Spinal cord (tissue), 10 donors: ENCODE results near the gene MARVELD3. TPM values are rescaled to one million over a fixed set of nuclear protein-coding genes. Genes with fewer than 3 reads are reported as not detected.
"Not testable (repeated sequence)": the region's sequence is repeated elsewhere in the genome, so short reads cannot be mapped to it uniquely, and the experiment has no call there.

Source experiments
- DNase-seq, 6 donors: peaks; one replicate each; pipeline versions ENCODE4 v3.0.0 to v3.0.0-alpha.2; 2013 to 2015; ENCODE audit warnings: low spot score in 6 of 6, low read depth in 4 of 6
- H3K27ac ChIP-seq: one replicate; pipeline ENCODE4 v1.5.1; 2013; ENCODE audit warnings: low read depth, low read length, control low read depth
- H3K27me3 ChIP-seq: one replicate; pipeline ENCODE4 v1.6.1; 2013; ENCODE audit warnings: low read length; ENCODE audit not compliant: control insufficient read depth, insufficient read depth
- H3K36me3 ChIP-seq: one replicate; pipeline ENCODE4 v1.6.1; 2013; ENCODE audit warnings: low read length; ENCODE audit not compliant: control insufficient read depth, insufficient read depth
- H3K4me1 ChIP-seq: one replicate; pipeline ENCODE4 v1.6.1; 2013; ENCODE audit warnings: low read length; ENCODE audit not compliant: control insufficient read depth, insufficient read depth
- H3K4me3 ChIP-seq: one replicate; pipeline ENCODE4 v1.5.1; 2013; ENCODE audit warnings: low read depth, low read length, control low read depth
- H3K9me3 ChIP-seq: one replicate; pipeline ENCODE4 v1.6.1; 2013; ENCODE audit warnings: low read length; ENCODE audit not compliant: control insufficient read depth, insufficient read depth
- WGBS: methylation state at CpG from one replicate; pipeline ENCODE4 v1.1.5; 2013; ENCODE audit warnings: missing lambda C conversion rate; ENCODE audit not compliant: insufficient coverage; 5-methylcytosine and 5-hydroxymethylcytosine counted together
- polyA plus RNA-seq, 2 donors: library from polyadenylated mRNA; unstranded; fragments of 120-200 nt; gene quantifications; one replicate each; pipeline ENCODE4 v1.2.1, GENCODE V29; 2013; ENCODE audit not compliant: insufficient read length in 2 of 2
- small RNA-seq: library from RNA; depleted of rRNA; stranded (forward); fragments of <200 nt; gene quantifications from one replicate; pipeline ENCODE3, GENCODE V24; 2014; ENCODE audit warnings: low replicate concordance
- total RNA-seq, 2 donors: library from RNA; depleted of rRNA in 1 of 2; stranded (reverse); fragments of 120-200 nt in 1 of 2; fragments of >200 nt in 1 of 2; gene quantifications; one replicate each; pipeline versions ENCODE4 v1.2.3 to v1.2.4, GENCODE V29; 2013 to 2014
- donor health status: healthy.

MARVELD3 gene
- total and polyA plus RNA-seq, 4 donors = 1.0 to 9.8 (median 2.7) TPM

GRCh38 chr16:71676236-71676635 lies 50.3 kb downstream of the MARVELD3 start:
- H3K36me3 ChIP-seq = peaks cover 23% of the 10 kb centered on the region
- WGBS = 85% methylated on average over 2 of the region's 5 CpGs

GRCh38 chr16:71681360-71681759 lies 55.4 kb downstream of the MARVELD3 start:
- no peak overlapping the region for H3K27ac ChIP-seq
- no peaks in the 10 kb centered on the region for H3K4me1 ChIP-seq
- DNase-seq = no peak
- H3K27me3 ChIP-seq = no peaks in the 10 kb centered on the region
- peaks cover 31% of the 10 kb centered on the region for H3K36me3 ChIP-seq
- H3K9me3 ChIP-seq = no peaks in the 10 kb centered on the region
- no CpG with 5 or more reads among the region's 2 CpGs for WGBS
- H3K4me3 ChIP-seq = no peak overlapping the region

More at GRCh38 chr16:71676236-71676635, 50.3 kb downstream of the MARVELD3 start:
- no peak for DNase-seq
- Histone ChIP-seq H3K4me1 (no peaks in the 10 kb centered on the region), H3K27ac (no peak overlapping the region), H3K4me3 (no peak overlapping the region), H3K9me3 (no peaks in the 10 kb centered on the region), H3K27me3 (no peaks in the 10 kb centered on the region)

GRCh38 chr16:71684280-71684679 lies 58.3 kb downstream of the MARVELD3 start:
- not testable (repeated sequence) for DNase-seq, H3K4me1 ChIP-seq, H3K4me3 ChIP-seq, H3K9me3 ChIP-seq, H3K27ac ChIP-seq, H3K27me3 ChIP-seq
- peaks cover 35% of the 10 kb centered on the region for H3K36me3 ChIP-seq
- WGBS = 97% methylated on average over 9 of the region's 12 CpGs

Small RNA genes within 50 kb of the gene (small RNA-seq; reads per million reads assigned to genes)
- gene RNU6-208P = not detected

Other genes starting within 250 kb of the MARVELD3 start
- not detected for gene TLE7, start 184.1 kb upstream of the MARVELD3 start, total RNA-seq
- not detected for gene TLE7, start 184.1 kb upstream of the MARVELD3 start, polyA plus RNA-seq
- 10 to 100 TPM; 14.5 to 17.6 TPM for gene ZNF23, start 163.9 kb upstream of the MARVELD3 start, total RNA-seq
- 10 to 100 TPM; 23.6 to 28.9 TPM for gene ZNF23, start 163.9 kb upstream of the MARVELD3 start, polyA plus RNA-seq
- gene ZNF19, start 136.9 kb upstream of the MARVELD3 start, total RNA-seq = 10 to 100 TPM in 1 of 2 donors, 1 to 10 TPM in 1; 7.4 to 14.1 TPM
- 10 to 100 TPM; 12.0 to 14.8 TPM for gene ZNF19, start 136.9 kb upstream of the MARVELD3 start, polyA plus RNA-seq
- under 1 TPM; 0.44 to 0.50 TPM for gene CHST4, start 99.8 kb upstream of the MARVELD3 start, total RNA-seq
- under 1 TPM; 0.25 to 0.27 TPM for gene CHST4, start 99.8 kb upstream of the MARVELD3 start, polyA plus RNA-seq
- under 1 TPM; 0.10 to 0.22 TPM for gene TAT, start 49.1 kb upstream of the MARVELD3 start, total RNA-seq
- gene TAT, start 49.1 kb upstream of the MARVELD3 start, polyA plus RNA-seq = under 1 TPM; 0.10 to 0.26 TPM
- gene PHLPP2, start 98.5 kb downstream of the MARVELD3 start, total RNA-seq = 10 to 100 TPM; 12.7 to 24.1 TPM
- 10 to 100 TPM; 14.2 to 14.8 TPM for gene PHLPP2, start 98.5 kb downstream of the MARVELD3 start, polyA plus RNA-seq
- gene AP1G1, start 182.7 kb downstream of the MARVELD3 start, total RNA-seq = 100 to 1,000 TPM in 1 of 2 donors, 10 to 100 TPM in 1; 73.1 to 104 TPM
- gene AP1G1, start 182.7 kb downstream of the MARVELD3 start, polyA plus RNA-seq = 10 to 100 TPM; 77.9 to 82.1 TPM
- gene ATXN1L, start 219.8 kb downstream of the MARVELD3 start, total RNA-seq = 10 to 100 TPM; 13.8 to 18.1 TPM
- 10 to 100 TPM; 16.7 to 18.9 TPM for gene ATXN1L, start 219.8 kb downstream of the MARVELD3 start, polyA plus RNA-seq